Hematopoietic multipotent progenitor cell treated with erythropoietin and hydrocortisone succinate and interleukin-3 and kit ligand, for 17 days (in vitro differentiated cells): ENCODE data around the gene ZNF317.

Experiments
- DNase-seq: peaks from one replicate; pipeline ENCODE4 v3.0.0-alpha.2; 2015; ENCODE audit warnings: low spot score

The ZNF317 gene

GRCh38 chr19:9140159-9140874 lies at the start of gene ZNF317:
TSS of gene ZNF317 (plus strand) at chr19:9140397. CDS start at chr19:9156017, 15,620 bp downstream.
- peak; percentile 96 for DNase-seq

- no peak for DNase-seq
These were observed 32.8 kb upstream of the ZNF317 start, which contains the start of gene OR7G2 for GRCh38 chr19:9107375-9107774. TSS of gene OR7G2 (minus strand) at chr19:9107475. CDS start at chr19:9103243, 4,232 bp downstream.

- no peak for DNase-seq
These were observed 30.2 kb upstream of the ZNF317 start for GRCh38 chr19:9109959-9110358.

DNA sequence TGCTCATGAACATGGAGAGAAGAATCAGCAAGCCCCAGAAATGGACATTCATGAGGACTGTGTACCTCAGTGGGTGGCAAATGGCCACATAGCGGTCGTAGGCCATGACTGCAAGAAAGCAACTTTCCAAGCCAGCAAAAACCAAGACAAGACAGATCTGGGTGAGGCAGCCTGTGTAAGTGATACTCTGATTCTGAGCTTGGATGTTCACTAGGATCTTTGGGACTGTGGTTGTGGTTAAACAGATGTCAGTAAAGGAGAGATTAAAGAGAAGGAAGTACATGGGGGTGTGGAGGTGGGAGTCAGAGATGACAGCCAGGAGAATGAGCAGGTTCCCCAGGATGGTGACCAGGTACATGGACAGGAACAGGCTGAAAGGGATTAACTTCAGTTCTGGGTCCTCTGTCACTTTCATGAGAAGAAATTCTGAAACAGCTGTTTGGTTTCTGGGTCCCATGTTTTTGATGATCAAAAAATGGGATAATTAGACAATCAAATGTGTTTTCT lies 24.8 kb upstream of the ZNF317 start, which contains the start of gene OR7G1:
TSS of gene OR7G1 (minus strand) at position 457 of the 507 bp plus-strand sequence. CDS start at position 457, 0 bp downstream.
- DNase-seq = no peak

GRCh38 chr19:9116547-9116946 lies 23.6 kb upstream of the ZNF317 start:
- DNase-seq = no peak

DNA sequence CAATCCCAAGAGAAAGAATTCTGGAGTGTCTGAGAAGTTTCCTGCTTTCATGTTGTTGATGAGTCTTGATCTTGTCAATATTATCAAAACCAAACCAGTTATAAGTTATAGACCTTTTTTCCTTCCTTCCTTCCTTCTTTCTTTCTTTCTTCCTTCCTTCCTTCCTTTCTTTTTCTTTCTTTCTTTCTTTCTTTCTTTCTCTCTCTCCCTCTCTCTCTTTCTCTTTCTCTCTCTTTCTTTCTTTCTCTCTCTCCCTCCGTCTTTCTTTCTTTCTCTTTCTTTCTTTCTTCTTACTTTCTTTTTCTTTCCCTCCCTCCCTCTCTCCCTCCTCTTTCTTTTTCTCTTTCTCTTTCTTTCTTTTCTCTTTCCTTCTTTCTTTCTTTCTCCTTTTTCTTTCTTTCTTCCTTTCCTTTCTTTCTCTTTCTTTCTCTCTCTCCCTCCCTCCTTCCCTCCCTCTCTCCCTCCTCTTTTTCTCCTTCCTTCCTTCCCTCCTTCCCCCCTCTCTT lies 13.2 kb upstream of the ZNF317 start, which contains the start of gene OR7G3:
TSS of gene OR7G3 (minus strand) at position 51 of the 506 bp plus-strand sequence. CDS start at position 51, 0 bp downstream.
- no peak for DNase-seq

DNA sequence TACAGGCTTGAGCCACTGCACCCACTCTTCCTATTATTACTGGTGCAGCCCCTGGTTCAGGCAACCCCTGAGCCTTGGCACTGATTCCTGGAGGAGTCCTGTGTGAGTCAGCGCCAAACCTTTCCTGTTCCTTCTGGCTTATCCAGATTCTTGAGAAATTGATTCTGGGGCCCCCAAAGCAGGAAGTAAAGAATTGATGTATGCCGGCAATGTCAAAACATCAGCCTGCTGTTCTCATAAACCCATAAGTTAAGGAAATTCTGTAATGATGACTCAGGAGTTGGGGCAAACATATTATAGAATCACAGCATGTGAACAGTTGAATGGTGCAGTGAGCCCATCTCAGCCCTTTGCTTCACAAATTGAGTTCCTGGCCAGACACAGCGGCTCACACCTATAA lies 12.0 kb upstream of the ZNF317 start:
- no peak for DNase-seq

- DNase-seq = no peak
These were observed 9.2 kb upstream of the ZNF317 start for GRCh38 chr19:9130965-9131364.

DNA sequence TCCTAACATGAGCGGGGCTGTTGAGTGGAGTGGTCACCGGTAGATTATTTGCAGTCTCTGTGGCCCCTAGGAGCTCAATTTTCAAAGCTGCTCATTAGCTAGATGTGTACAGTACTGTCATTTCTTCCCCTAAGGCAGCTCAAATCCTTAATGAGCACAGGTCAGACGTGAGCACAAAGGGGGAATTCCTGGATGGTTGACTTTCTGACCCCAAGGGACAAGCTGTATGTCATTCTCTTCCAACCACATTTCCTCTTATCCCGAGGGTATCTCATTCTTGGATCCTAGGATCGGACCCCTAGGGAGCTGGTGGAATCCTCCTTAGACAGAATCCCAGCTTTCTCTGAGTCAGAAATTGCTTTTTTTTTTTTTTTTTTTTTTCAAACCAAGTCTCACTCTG lies 7.8 kb upstream of the ZNF317 start:
- DNase-seq = no peak

- DNase-seq = no peak
These were observed 513 bp upstream of the ZNF317 start for GRCh38 chr19:9139609-9140158.

DNA sequence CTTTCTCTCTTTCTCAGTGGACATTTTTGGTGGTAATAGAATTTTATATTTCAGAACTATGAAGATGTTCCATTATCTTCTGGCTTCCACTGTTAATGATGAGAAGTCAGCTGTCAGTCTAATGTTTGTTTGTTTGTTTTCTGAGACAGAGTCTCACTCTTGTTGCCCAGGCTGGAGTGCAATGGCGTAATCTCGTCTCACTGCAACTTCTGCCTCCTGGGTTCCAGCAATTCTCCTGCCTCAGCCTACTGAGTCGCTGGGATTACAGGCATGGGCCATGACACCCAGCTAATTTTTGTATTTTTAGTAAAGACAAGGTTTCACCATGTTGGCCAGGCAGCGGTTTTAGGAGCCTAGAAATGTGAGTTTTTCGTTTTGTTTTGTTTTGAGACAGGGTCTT lies 4.7 kb downstream of the ZNF317 start:
- DNase-seq = no peak

DNA sequence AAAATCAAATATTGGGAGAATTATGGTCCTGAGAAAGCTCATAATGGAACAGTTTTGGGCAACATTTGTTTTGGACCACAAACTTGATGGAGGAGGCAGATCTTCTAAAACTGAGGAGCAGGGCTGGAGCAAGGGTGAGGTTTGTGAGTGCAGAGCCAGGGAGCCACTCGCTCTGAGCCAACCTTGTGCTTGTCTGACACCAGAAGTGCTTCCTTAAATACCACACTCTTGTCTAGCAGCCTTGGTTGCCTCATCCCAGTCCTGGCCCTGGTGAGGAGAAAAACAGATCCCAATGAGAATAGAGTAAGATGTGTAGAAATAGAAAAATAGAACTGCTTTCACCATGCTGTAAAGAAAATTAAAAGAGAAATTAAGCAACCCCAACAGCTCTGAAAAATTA lies 6.7 kb downstream of the ZNF317 start:
- DNase-seq = no peak

DNA sequence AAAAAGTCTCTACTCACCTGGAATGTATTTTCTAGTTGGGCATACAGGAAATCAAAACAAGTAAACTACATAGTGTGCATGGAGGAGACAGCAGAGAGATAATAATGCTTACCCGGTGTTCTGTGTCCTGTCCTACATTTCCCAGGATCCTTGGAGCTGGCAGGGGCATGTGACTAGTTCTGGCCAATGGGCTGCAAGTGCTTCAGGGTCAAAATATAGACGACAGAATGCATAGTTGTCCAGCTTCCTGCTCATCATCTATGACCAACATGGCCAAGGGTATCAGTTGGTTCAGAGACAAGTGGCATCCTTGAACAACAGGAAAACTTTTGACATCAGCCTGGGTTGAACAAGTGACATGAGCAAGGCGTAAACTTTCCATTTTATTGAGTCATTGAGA lies 8.5 kb downstream of the ZNF317 start:
- no peak for DNase-seq

- no peak for DNase-seq
These were observed 9.8 kb downstream of the ZNF317 start for GRCh38 chr19:9149997-9150396.

GRCh38 chr19:9150650-9151049 lies 10.5 kb downstream of the ZNF317 start:
- DNase-seq = no peak

GRCh38 chr19:9151367-9151766 lies 11.2 kb downstream of the ZNF317 start:
- no peak for DNase-seq

DNA sequence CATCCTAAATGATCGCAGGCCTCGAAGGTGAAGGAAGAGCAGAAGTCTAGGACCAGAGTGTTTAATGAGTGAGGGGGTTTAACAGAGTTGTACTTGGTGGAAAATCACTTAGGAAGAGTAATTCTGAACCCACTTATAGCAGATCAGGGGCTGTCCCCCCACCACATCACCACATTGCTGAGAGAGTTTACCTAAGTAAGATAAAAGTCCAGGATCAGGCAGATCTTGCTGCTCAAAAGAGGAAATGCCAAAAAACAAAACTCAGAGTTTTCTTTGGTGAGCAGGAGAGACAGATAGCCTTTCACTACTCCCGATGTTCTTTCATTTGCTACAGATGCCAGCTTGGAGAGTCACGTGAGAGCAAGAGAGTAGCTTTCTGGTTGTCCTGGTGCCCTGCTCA lies 15.4 kb downstream of the ZNF317 start:
- DNase-seq = no peak

- DNase-seq = no peak
These were observed 16.1 kb downstream of the ZNF317 start for GRCh38 chr19:9156304-9156703.

DNA sequence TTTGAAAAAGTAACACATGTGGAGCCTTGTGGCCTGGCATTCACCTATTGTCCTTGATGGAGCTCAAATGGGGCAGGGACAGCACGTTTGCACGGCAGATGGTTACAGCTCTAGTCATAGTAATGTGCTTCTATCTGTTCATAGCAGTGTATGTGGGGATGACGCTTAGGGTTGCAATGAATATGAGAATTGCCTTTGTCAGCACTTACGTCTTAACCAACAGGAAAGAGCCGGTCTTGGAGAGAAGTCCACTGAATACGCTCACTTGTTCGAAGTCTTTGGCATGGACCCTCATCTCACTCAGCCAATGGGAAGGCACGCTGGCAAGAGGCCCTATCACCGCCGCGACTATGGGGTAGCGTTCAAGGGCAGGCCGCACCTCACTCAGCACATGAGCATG lies 19.7 kb downstream of the ZNF317 start:
- DNase-seq = no peak

DNA sequence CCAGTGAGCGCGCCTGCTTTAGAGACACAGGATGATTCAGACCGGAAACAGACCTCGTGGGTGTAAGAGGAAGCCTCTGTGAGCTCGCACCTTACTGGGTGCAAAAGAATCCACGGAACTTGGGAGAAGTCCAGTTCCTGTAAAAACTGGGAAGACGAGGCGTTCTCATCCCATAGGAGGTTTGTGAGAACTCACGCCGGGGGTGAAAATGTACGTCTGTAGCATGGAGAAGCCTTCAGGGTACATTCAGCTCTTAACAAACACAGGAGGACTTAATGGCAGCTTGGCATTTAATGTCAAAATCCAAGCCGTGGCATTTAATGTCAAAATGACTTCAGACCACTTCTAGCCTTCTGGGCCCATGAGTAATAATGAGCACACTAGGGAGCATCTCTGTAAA lies 21.2 kb downstream of the ZNF317 start:
- no peak for DNase-seq

DNA sequence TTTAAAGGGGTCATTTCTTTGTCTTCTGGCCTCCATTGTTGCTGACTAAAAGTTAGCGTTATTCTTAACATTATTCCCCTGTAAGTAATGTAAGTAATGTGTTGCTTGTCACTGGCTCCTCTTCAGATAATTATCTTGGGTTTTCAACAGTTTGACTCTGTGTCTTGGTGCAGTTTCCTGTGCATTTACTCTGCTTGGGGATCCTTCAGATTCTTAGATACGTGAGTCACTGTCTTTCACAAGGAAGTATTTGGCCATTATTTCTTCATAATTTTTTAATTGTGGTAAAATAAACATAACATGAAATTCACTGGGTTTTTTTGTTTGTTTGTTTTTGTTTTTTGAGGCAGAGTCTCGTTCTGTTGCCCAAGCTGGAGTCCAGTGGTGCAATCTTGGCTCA lies 25.1 kb downstream of the ZNF317 start:
- no peak for DNase-seq

- DNase-seq = no peak
These were observed 26.6 kb downstream of the ZNF317 start for GRCh38 chr19:9166846-9167245.

DNA sequence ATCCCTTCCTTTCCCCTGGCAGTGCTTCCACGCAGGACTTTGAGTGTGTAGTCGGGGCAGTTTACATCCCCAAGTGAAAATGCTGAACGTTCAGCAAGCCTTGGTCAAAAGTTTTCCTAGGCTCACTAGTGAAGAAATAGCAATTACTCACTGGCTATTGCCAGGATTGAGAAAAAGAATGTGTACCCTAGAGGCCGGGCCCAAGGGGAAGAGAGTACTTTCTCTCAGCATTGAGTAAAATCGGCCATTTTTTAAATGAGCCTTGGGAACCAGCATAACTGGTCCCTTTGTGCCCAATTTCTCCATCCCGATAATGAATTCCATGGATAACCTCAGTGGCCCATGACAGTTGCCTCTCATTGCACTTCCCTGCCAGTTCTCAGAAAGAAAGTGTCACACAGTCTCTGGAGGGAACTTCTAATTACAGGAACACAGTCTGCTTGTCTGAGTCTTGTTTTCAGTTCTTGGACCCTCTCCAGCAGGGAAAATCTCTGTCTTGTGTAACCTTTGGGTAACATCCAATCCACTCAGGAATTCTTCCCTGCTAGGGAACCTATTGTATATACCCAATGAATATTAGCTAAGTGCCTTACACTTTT lies 31.3 kb downstream of the ZNF317 start:
- no peak for DNase-seq
